ENCODE measurements around the gene DUSP7. TPM values are rescaled to one million over a fixed set of nuclear protein-coding genes. Genes with fewer than 3 reads are reported as not detected.
A peak's percentile ranks its signal among the peaks of the same experiment; 100 is the strongest.

The DUSP7 gene
- polyA plus RNA-seq, 4 donors = 1.6 to 9.4 (median 4.4) TPM

DNA sequence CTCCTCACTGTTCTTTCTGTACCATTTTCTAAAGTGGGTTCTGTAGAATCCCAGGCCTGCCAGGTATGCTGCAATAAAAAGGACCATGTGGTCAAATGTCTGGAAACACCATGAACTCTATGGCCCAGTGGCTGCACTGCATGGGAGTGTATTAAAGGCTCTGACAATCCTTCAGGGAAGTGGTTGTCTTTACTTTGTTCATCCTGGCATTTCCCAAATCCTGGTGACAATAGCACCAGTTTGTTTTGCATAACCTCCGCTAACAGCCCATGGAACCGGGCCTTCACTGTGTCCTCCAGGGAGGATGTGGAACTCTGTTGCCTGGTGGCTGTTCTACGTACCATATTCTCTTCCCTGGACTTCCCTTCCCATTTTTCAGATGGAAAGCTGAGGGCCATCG is 11.2 kb upstream of the DUSP7 start:
- Histone ChIP-seq H3K36me3 (ENCODE audit: control insufficient read depth in 3 of 3, insufficient read depth in 2 of 3, low read depth in 1 of 3, low read length in 3 of 3) (peaks cover 0 to 2% (median 0%) of the 10 kb centered on the region in 3 donors), H3K27ac (ENCODE audit: low read depth in 1 of 3, low read length in 2 of 3) (peak overlapping the region in 1 of 3 donors; percentile 55), H3K27me3 (ENCODE audit: control insufficient read depth in 3 of 3, insufficient read depth in 3 of 3, low read length in 3 of 3) (no peaks in the 10 kb centered on the region), H3K4me3 (ENCODE audit: low read depth in 1 of 3, low read length in 3 of 3) (no peak overlapping the region), H3K4me1 (ENCODE audit: control insufficient read depth in 3 of 3, insufficient read depth in 2 of 3, low read depth in 1 of 3, low read length in 2 of 3) (peaks cover 0 to 20% (median 2%) of the 10 kb centered on the region in 3 donors), H3K9me3 (ENCODE audit: control insufficient read depth in 2 of 2, insufficient read depth in 1 of 2, low read depth in 1 of 2, low read length in 1 of 2) (no peaks in the 10 kb centered on the region)
- FAIRE-seq = no peak
- WGBS, 3 donors = 89 to 94% (median 94%) methylated on average over 4 of the region's 4 CpGs
- no peak for DNase-seq

DNA sequence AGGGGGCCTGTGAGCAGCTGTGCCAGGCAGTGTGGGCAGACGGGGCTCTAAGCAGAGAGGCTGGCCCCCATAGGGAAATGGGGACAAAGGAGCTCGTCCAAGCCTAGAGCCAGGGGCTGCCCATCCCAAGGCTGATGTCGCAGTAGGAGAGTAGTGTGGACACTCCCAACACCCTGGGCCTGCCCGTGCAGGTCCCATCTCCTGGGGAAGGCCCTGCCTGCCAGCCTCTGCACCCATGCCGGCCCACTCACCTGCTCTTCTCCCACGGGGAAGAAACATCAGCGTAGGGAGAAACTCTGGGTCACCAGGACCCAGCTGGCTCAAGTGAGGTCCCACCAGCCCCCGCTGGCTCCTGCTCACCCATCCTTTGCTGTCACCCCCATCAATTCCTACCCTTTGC is 10.7 kb upstream of the DUSP7 start:
- Histone ChIP-seq H3K4me1 (ENCODE audit: control insufficient read depth in 3 of 3, insufficient read depth in 2 of 3, low read depth in 1 of 3, low read length in 2 of 3) (peaks cover 0 to 20% (median 2%) of the 10 kb centered on the region in 3 donors), H3K27ac (ENCODE audit: low read depth in 1 of 3, low read length in 2 of 3) (no peak overlapping the region), H3K4me3 (ENCODE audit: low read depth in 1 of 3, low read length in 3 of 3) (no peak overlapping the region), H3K9me3 (ENCODE audit: control insufficient read depth in 2 of 2, insufficient read depth in 1 of 2, low read depth in 1 of 2, low read length in 1 of 2) (no peaks in the 10 kb centered on the region), H3K27me3 (ENCODE audit: control insufficient read depth in 3 of 3, insufficient read depth in 3 of 3, low read length in 3 of 3) (no peaks in the 10 kb centered on the region), H3K36me3 (ENCODE audit: control insufficient read depth in 3 of 3, insufficient read depth in 2 of 3, low read depth in 1 of 3, low read length in 3 of 3) (peaks cover 0 to 2% (median 0%) of the 10 kb centered on the region in 3 donors)
- no peak for DNase-seq
- 92 to 95% (median 94%) methylated on average over 7 to 8 of the region's 8 CpGs for WGBS, 3 donors
- FAIRE-seq = no peak

DNA sequence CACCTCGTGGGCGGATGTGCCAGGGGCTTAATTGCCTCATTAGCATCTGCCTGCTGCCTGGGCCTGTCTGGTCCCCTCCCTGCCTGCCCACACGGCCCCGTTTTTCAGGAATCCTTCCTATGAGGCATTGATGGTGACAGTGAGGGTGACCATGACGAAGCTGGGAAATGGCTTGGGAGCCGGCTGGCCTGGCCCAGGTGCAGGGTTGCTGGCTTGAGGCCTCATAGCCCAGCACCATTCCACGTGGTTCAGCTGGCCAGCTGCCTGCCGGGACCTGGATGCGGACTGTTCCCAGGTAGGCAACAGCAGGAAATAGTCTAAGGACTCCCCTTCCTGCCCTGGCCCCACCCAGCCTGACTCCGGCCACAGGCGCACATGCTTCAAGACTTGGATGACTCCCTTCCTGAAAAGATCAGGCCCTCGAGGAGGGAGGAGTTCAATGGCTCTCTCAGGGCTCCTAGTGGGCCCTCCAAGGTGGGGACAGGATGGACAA is 8.9 kb upstream of the DUSP7 start:
- Histone ChIP-seq H3K4me1 (ENCODE audit: control insufficient read depth in 3 of 3, insufficient read depth in 2 of 3, low read depth in 1 of 3, low read length in 2 of 3) (peaks cover 0 to 20% (median 2%) of the 10 kb centered on the region in 3 donors), H3K27me3 (ENCODE audit: control insufficient read depth in 3 of 3, insufficient read depth in 3 of 3, low read length in 3 of 3) (no peaks in the 10 kb centered on the region), H3K9me3 (ENCODE audit: control insufficient read depth in 2 of 2, insufficient read depth in 1 of 2, low read depth in 1 of 2, low read length in 1 of 2) (no peaks in the 10 kb centered on the region), H3K36me3 (ENCODE audit: control insufficient read depth in 3 of 3, insufficient read depth in 2 of 3, low read depth in 1 of 3, low read length in 3 of 3) (no peaks in the 10 kb centered on the region), H3K27ac (ENCODE audit: low read depth in 1 of 3, low read length in 2 of 3) (no peak overlapping the region), H3K4me3 (ENCODE audit: low read depth in 1 of 3, low read length in 3 of 3) (no peak overlapping the region)
- WGBS, 3 donors = 31 to 59% (median 46%) methylated on average over 12 of the region's 12 CpGs
- FAIRE-seq (no peak), DNase-seq (peak in 1 of 2 donors; percentile 28)

DNA sequence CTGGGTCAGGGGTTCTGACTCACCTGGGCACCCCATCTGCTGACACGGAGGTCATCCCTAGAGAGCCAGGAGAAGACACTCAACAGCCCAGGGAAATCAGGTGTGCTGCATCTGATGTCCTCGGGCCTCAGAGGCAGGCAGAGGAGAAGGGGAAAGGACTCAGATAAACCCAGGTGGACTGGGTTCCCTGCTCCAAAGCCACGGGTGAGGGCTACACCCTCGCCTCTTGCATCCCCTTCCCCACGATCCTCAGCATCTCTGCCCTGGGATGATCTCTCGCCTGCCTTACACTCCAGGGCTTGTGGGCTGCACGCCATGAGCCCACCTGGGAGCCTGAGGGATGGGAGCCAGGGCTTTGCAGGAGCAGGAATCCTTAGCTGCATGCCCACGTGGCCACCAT is 8.2 kb upstream of the DUSP7 start:
- Histone ChIP-seq H3K27ac (ENCODE audit: low read depth in 1 of 3, low read length in 2 of 3) (no peak overlapping the region), H3K4me3 (ENCODE audit: low read depth in 1 of 3, low read length in 3 of 3) (no peak overlapping the region), H3K36me3 (ENCODE audit: control insufficient read depth in 3 of 3, insufficient read depth in 2 of 3, low read depth in 1 of 3, low read length in 3 of 3) (no peaks in the 10 kb centered on the region), H3K4me1 (ENCODE audit: control insufficient read depth in 3 of 3, insufficient read depth in 2 of 3, low read depth in 1 of 3, low read length in 2 of 3) (peaks cover 0 to 20% (median 2%) of the 10 kb centered on the region in 3 donors), H3K9me3 (ENCODE audit: control insufficient read depth in 2 of 2, insufficient read depth in 1 of 2, low read depth in 1 of 2, low read length in 1 of 2) (no peaks in the 10 kb centered on the region), H3K27me3 (ENCODE audit: control insufficient read depth in 3 of 3, insufficient read depth in 3 of 3, low read length in 3 of 3) (no peaks in the 10 kb centered on the region)
- 86 to 91% (median 89%) methylated on average over 7 to 8 of the region's 8 CpGs for WGBS, 3 donors
- DNase-seq (no peak), FAIRE-seq (no peak)

DNA sequence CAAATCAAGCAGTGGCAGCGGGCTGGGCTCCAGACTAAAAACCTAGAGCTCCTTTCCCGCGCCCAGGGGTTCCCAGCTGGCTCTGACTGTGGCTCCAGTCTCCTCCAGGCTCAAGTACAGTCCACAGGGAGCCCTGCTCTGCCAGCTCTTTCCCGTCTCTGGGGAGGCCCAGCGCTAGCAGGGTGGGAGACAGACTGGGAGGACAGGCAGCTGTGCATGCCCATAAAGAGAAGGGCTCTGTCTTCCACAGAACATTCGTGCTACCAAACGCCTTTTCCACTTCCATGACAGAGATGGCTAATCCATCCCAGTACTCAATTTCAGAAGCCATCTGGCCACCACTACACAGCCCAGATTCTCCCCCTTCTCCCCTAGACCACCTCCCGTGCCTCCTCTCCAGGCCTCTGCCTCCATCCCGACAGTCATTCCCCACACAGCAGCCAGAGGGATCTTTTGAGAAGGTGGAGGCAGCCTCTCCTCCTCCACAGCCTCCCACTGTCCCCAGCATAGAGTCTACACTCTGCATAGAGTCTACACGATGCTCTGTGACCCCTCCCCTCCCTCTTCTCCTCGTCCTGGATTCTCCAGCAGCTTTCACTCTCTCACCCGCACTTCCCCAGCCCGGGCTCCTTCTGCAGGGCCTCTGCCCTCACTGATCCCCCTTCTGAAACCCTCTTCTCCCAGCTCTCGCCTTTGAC is 6.8 kb upstream of the DUSP7 start:
- DNase-seq (no peak), FAIRE-seq (no peak)
- no peaks in the 10 kb centered on the region for H3K9me3 ChIP-seq (ENCODE audit: control insufficient read depth in 2 of 2, insufficient read depth in 1 of 2, low read depth in 1 of 2, low read length in 1 of 2)
- H3K4me1 ChIP-seq (ENCODE audit: control insufficient read depth in 3 of 3, insufficient read depth in 2 of 3, low read depth in 1 of 3, low read length in 2 of 3) = peaks cover 0 to 10% (median 0%) of the 10 kb centered on the region in 3 donors
- H3K27ac ChIP-seq (ENCODE audit: low read depth in 1 of 3, low read length in 2 of 3) = no peak overlapping the region
- H3K36me3 ChIP-seq (ENCODE audit: control insufficient read depth in 3 of 3, insufficient read depth in 2 of 3, low read depth in 1 of 3, low read length in 3 of 3) = no peaks in the 10 kb centered on the region
- WGBS, 3 donors = 78 to 81% (median 80%) methylated on average over 14 of the region's 14 CpGs
- no peak overlapping the region for H3K4me3 ChIP-seq (ENCODE audit: low read depth in 1 of 3, low read length in 3 of 3)
- no peaks in the 10 kb centered on the region for H3K27me3 ChIP-seq (ENCODE audit: control insufficient read depth in 3 of 3, insufficient read depth in 3 of 3, low read length in 3 of 3)

DNA sequence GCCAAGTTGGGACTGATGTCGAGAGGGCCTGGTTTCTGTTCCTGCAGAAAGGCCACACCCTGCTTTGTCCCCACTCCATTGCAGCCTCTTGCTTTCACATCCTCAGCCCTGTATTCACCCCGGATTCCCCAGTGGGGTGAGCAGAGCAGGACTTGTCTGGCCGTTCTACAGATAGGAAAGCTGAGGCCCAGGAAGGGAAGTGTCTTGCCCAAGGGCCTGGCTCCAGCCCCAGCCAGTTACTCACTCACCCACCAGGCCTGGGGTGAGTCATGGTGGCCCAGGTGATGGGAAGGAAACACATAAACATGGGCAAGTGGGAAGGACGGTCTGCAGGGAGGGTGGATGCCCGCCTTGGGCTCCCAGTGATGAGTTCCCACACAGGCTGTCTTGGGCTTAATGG is 6.1 kb upstream of the DUSP7 start:
- H3K4me3 ChIP-seq (ENCODE audit: low read depth in 1 of 3, low read length in 3 of 3) = no peak overlapping the region
- no peak overlapping the region for H3K27ac ChIP-seq (ENCODE audit: low read depth in 1 of 3, low read length in 2 of 3)
- H3K9me3 ChIP-seq (ENCODE audit: control insufficient read depth in 2 of 2, insufficient read depth in 1 of 2, low read depth in 1 of 2, low read length in 1 of 2) = no peaks in the 10 kb centered on the region
- H3K27me3 ChIP-seq (ENCODE audit: control insufficient read depth in 3 of 3, insufficient read depth in 3 of 3, low read length in 3 of 3) = no peaks in the 10 kb centered on the region
- H3K4me1 ChIP-seq (ENCODE audit: control insufficient read depth in 3 of 3, insufficient read depth in 2 of 3, low read depth in 1 of 3, low read length in 2 of 3) = peaks cover 0 to 10% (median 0%) of the 10 kb centered on the region in 3 donors
- 50 to 66% (median 57%) methylated on average over 5 of the region's 5 CpGs for WGBS, 3 donors
- no peaks in the 10 kb centered on the region for H3K36me3 ChIP-seq (ENCODE audit: control insufficient read depth in 3 of 3, insufficient read depth in 2 of 3, low read depth in 1 of 3, low read length in 3 of 3)
- no peak for FAIRE-seq
- DNase-seq = no peak

DNA sequence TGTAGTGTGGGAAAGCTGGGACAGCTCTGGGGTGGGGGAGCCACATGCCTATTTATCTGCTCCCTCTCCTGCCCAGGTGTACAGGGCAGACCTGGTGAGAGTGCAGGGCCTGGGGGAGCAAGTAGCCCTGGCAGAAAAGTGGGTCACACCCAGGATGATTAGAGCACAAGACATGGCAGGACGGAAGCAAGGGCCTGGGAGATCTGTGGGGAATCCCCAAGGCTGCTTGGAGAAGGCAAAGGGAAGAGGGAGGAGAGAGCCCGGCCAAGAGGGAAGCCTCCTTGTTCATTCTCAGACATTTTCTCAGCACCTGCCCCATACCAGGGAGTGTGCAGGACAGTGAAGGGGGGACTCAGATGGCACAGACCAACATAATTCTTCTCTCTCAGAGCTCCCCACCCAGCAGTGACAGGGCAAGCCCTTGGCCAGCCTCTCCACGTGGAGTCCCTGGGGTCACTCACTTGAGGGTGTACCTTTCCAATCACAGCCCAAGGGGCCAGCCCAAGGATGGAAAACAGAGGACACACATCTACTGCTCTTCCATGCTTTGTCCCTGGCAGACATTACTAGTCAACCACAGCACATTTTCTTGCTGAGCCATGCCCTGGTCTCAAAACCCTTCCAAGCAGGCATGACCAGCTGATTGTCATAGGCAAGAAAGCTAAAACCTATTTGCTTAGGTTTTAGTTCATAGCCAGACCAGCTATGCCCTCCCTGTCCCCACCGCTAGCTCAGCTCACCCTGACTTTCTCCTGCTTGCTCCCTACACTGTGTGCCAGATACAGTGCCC is 4.9 kb upstream of the DUSP7 start:
- peaks cover 0 to 11% (median 0%) of the 10 kb centered on the region in 3 donors for H3K4me1 ChIP-seq (ENCODE audit: control insufficient read depth in 3 of 3, insufficient read depth in 2 of 3, low read depth in 1 of 3, low read length in 2 of 3)

DNA sequence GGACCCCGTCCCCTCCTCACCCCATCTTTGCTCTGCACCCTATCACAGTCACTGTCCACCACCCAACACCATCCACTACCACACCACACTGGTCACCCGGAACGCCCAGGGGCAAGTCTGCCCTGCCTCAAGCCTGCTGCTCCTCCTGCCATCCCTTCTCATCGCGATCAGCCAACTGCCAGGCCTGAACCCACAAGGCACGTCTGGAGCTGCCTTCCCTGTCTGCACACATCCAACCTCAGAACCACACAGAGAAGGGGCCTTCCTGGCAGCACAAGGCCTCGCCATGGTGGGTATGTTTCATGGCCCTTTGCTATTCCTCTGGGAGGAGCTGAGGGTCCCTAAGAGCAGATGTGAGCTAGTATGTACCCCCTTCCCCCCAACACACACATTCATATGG is 3.4 kb upstream of the DUSP7 start:
- no peaks in the 10 kb centered on the region for H3K27me3 ChIP-seq (ENCODE audit: control insufficient read depth in 3 of 3, insufficient read depth in 3 of 3, low read length in 3 of 3)
- FAIRE-seq = no peak
- H3K9me3 ChIP-seq (ENCODE audit: control insufficient read depth in 2 of 2, insufficient read depth in 1 of 2, low read depth in 1 of 2, low read length in 1 of 2) = no peaks in the 10 kb centered on the region
- H3K36me3 ChIP-seq (ENCODE audit: control insufficient read depth in 3 of 3, insufficient read depth in 2 of 3, low read depth in 1 of 3, low read length in 3 of 3) = no peaks in the 10 kb centered on the region
- 89 to 93% (median 90%) methylated on average over 7 of the region's 7 CpGs for WGBS, 3 donors
- no peak overlapping the region for H3K27ac ChIP-seq (ENCODE audit: low read depth in 1 of 3, low read length in 2 of 3)
- peaks cover 0 to 15% (median 0%) of the 10 kb centered on the region in 3 donors for H3K4me1 ChIP-seq (ENCODE audit: control insufficient read depth in 3 of 3, insufficient read depth in 2 of 3, low read depth in 1 of 3, low read length in 2 of 3)
- no peak for DNase-seq
- H3K4me3 ChIP-seq (ENCODE audit: low read depth in 1 of 3, low read length in 3 of 3) = no peak overlapping the region

More for the DNA sequence above, 4.9 kb upstream of the DUSP7 start:
- H3K27me3 ChIP-seq (ENCODE audit: control insufficient read depth in 3 of 3, insufficient read depth in 3 of 3, low read length in 3 of 3) = no peaks in the 10 kb centered on the region
- H3K36me3 ChIP-seq (ENCODE audit: control insufficient read depth in 3 of 3, insufficient read depth in 2 of 3, low read depth in 1 of 3, low read length in 3 of 3) = no peaks in the 10 kb centered on the region
- 53 to 70% (median 64%) methylated on average over 4 of the region's 4 CpGs for WGBS, 3 donors
- DNase-seq (no peak), FAIRE-seq (no peak)
- H3K27ac ChIP-seq (ENCODE audit: low read depth in 1 of 3, low read length in 2 of 3) = no peak overlapping the region
- H3K4me3 ChIP-seq (ENCODE audit: low read depth in 1 of 3, low read length in 3 of 3) = no peak overlapping the region
- H3K9me3 ChIP-seq (ENCODE audit: control insufficient read depth in 2 of 2, insufficient read depth in 1 of 2, low read depth in 1 of 2, low read length in 1 of 2) = no peaks in the 10 kb centered on the region
